Measurements from ENCODE around the gene CCSER2.
"Not testable (repeated sequence)": the region's sequence is repeated elsewhere in the genome, so short reads cannot be mapped to it uniquely, and the experiment has no call there.

Gene CCSER2

DNA sequence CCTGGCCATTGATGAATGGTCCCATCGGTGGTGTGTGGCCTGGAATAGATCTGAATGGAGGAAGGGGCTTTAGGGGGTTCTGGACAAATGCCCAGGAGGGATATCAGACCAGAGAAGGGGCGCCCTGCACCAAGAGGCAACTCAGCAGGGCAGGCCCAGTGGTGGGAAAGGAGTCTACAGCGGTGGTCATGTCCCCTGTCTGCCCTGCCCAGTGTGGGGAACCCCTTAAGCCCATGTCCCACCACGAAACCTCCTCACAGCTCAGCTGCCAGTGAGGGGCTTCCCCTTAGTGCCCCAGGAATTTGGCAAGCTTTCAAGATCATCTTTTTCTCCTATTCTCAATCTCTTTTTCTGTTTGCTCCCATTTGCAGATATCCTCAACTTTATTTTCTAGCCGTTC is 14.1 kb upstream of the CCSER2 start:
- no peak for DNase-seq
- peak; percentile 59 for ATAC-seq

DNA sequence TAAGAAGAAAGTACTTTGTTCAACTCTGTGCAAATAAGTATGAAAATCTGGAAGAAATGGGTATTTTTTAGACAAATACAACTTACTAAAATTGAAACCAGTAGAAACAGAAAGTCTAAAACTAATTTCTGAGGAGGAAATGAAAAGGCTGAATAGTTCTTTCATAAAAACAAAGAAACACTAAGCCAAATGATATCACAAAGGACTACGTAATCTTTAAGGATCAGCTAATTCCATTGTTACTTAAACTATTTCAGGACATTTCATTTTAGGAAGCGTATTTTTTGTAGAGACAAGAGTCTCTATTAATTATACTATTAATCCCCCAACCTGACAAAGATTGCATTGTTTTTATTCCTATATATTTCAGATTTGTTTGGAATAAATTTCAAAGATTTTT is 11.2 kb upstream of the CCSER2 start:
- DNase-seq (no peak), ATAC-seq (no peak)

DNA sequence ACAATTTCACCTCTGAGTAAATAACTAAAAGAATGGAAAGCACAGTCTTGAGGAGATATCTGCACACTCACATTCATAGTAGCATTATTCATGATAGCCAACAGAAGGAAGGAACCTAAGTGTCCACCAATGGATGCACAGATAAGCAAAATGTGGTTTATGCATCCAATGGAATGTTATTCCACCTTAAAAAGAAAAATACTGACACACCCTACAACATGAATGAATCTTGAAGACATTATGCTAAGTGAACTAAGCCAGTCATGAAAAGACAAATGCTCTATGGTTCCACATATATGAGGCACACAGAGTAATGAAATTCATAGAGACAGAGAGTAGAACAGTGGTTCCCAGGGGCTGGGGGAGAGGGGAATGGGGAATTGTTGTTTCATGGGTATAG is 6.5 kb upstream of the CCSER2 start:
- ATAC-seq, result no peak
- no peak for DNase-seq

GRCh38 chr10:84323566-84323965 is 4.8 kb upstream of the CCSER2 start:
- ATAC-seq, DNase-seq: not testable (repeated sequence)

DNA sequence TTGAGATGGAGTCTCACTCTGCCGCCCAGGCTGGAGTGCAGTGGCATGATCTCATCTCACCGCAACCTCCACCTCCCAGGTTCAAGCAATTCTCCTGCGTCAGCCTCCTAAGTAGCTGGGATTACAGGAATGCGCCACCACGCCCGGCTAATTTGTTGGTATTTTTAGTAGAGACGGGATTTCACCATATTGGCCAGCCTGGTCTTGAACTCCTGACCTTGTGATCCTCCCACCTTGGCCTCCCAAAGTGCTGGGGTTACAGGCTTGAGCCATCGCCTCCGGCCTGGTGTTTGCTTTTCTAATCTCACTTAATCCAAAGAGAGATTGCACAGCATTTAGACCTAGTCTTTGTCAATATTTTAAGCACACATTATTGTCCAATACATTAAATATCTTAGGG is 1.4 kb upstream of the CCSER2 start:
- not testable (repeated sequence) for ATAC-seq, DNase-seq

DNA sequence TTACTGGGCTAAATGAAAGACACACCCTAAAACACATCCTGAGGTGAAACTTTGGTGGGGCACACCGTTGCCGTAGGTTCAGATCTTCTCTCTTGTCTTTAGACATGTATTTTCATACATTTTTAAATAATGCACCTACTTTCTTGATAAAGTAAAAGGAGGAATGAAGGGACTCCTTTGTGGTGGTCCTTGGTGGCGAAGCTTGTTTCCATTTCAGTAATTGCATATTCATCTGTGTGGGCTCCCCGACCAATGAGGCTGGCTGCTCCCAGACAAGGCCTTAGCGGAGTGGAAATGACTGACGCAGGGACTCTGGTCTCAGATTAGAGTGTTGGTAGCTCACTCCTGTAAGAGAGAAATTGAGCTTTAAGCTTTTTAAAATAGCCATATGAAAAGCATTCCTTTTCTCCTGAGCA is 815 bp downstream of the CCSER2 start:
- DNase-seq (peak; percentile 72), ATAC-seq (peak; percentile 53)

- ATAC-seq (no peak), DNase-seq (no peak)
These were observed 1.7 kb downstream of the CCSER2 start for GRCh38 chr10:84329986-84330651.

GRCh38 chr10:84331091-84331490 is 2.7 kb downstream of the CCSER2 start:
- no peak for DNase-seq
- no peak for ATAC-seq

DNA sequence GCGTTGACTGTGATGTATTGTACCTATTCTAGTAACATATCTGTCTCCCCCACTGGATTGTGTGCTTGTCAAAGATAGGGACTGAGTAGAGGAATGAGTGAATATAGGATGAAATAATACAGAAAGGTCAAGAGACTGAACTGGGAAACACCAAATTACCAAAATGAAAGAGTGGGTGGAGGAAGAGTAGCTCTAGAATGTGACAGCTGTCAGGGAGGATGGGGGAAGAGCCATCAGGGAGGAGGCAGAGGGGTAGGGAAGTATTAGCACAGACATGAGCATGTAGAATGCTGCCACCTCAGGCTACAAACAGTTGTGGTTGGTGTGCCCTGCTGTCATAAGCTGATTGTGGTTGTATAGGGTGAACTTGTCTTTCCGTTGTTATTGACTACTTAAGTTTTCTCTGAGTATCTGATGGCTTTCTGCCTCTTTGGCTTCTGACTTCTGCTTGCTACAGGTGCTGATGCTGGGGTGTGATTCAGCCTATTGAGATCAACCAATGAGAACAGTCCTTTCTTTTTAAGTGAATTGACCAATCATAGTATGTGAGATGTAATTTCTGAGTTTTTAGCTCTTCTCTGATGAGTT is 5.6 kb downstream of the CCSER2 start:
- DNase-seq (peak; percentile 55), ATAC-seq (peak; percentile 92)

GRCh38 chr10:84334811-84335210 is 6.4 kb downstream of the CCSER2 start:
- DNase-seq, result no peak
- ATAC-seq, result no peak

- ATAC-seq, result no peak
- DNase-seq, result no peak
These were observed 7.1 kb downstream of the CCSER2 start for GRCh38 chr10:84335516-84335915.

- ATAC-seq (no peak), DNase-seq (no peak)
These were observed 8.2 kb downstream of the CCSER2 start for GRCh38 chr10:84336406-84337090.

- no peak for ATAC-seq
- DNase-seq, result no peak
These were observed 8.8 kb downstream of the CCSER2 start for GRCh38 chr10:84337199-84337598.

- no peak for DNase-seq
- no peak for ATAC-seq
These were observed 10.6 kb downstream of the CCSER2 start for GRCh38 chr10:84339025-84339424.

- ATAC-seq (no peak), DNase-seq (no peak)
These were observed 11.8 kb downstream of the CCSER2 start for GRCh38 chr10:84340187-84340586.

DNA sequence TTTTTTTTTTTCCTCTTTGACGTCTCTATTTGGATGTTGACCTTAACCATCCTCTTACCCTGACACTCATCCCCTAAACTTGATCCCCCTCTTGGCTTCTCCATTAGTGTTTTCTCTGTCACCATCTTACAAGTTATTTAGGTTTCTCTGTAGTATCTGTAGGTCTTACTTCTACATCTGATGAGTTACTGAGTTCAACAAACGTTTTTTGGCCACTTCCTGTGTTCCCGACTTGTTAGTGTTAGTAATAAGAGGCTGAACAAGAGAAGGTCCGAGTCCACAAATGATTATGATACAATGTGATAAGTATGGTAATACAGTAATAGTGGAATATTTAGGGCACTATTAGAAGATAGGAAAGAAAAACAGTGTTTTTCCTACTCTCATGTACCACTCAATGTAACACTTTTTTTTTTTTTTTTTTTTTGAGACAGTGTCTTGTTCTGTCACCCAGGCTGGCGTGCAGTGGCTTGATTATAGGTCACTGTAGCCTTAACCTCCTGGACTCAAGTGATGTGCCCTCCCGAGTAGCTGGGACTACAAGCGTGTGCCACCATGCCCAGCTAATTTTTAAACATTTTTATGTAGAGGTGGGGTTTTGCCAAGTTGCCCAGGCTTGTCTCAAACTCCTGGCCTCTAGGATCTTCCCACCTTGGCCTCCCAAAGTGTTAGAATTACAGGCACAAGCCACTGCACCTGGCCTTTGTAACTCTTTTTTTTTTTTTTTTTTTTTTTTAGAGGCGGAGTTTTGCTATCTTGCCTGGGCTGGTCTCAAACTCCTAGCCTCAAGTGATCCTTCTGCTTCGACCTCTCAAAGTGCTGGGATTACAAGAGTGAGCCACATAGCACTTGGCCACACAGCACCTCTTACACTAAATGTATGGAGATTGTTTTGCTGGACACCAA is 12.5 kb downstream of the CCSER2 start:
- no peak for DNase-seq
- no peak for ATAC-seq

DNA sequence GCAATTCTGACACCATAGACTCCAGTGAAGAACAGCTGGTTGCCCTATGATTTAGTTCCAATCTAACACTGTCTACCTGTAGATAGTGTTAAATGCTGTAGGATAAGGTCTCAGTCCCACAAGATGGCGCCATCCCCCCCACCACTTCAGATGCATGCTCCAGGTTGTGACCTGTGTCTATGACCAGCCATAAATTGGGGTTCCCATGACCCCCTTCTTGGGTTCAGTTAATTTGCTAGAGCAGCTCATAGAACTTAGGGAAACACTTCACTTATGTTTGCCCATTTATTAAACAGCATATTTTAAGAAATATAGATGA is 13.1 kb downstream of the CCSER2 start:
- DNase-seq, result peak; percentile 32
- ATAC-seq, result peak; percentile 30

DNA sequence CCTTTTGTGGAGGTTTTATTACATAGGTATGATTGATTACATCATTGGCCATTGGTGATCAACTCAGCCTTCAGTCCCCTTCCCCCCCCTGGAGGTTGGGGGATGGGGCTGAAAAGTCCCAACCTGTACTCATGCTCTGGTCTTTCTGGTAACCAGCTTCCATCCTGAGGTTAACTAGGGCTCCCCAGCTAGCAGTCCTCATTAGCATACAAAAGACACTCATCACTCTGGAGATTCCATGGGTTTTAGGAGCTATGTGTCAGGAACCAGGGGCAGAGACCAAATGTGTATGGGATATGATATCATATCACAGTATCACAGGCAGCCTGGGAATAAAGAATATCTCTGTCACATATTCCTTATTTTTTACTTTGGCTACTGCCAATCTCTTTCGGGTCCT is 13.6 kb downstream of the CCSER2 start:
- peak; percentile 38 for DNase-seq
- peak; percentile 57 for ATAC-seq

DNA sequence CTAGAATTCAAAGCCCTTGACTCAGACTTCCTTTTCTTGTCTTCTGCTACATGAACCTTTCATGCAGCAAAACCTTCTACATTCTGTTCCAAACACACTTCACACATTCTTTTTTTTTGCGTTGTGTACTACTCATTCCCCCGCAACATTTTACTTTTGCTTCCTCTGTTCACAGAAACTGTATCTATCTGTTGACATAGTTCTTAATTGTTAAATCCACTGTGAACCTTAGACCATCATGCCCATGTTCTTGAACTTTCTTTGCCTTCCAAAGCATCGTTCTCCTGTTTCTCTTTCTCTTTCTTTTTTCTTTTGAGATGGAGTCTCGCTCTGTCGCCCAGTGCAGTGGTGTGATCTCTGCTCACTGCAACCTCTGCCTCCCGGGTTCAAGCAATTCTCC is 14.2 kb downstream of the CCSER2 start:
- ATAC-seq, result no peak
- no peak for DNase-seq

GRCh38 chr10:84343831-84344230 is 15.4 kb downstream of the CCSER2 start:
- DNase-seq (no peak), ATAC-seq (no peak)

DNA sequence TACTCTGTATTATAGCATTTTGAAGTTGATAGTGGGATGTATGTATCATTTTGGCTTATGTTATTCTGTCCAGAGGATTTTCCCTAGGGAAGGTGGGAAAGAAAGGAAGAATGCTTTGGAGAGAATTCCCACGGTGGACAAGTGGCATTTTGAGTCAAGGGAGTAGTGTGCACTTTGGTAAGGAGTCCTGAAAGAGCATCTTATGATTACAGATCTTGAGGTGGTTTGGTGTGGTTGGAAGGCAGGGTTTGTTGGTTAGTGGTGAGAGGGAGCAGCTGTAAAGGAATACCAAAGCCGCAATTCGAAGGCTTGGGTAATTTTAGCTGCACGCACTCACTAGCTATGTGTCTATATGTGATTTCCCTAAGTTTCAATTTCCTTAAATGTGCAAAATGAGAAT is 16.1 kb downstream of the CCSER2 start:
- DNase-seq (no peak), ATAC-seq (peak; percentile 31)

- DNase-seq, ATAC-seq: not testable (repeated sequence)
These were observed 19.2 kb downstream of the CCSER2 start for GRCh38 chr10:84347575-84348002.

GRCh38 chr10:84348447-84348846 is 20.1 kb downstream of the CCSER2 start:
- DNase-seq (no peak), ATAC-seq (no peak)

Data from stimulated activated naive CD8-positive, alpha-beta T cell treated with anti-CD3 and anti-CD28 coated beads, Interleukin-15, Interleukin-2, amounts not matched to agents 100 U/mL and 50 U/mL, for 24 hours (primary cell).